ENCODE results near the gene CRACDL. TPM values are rescaled to one million over a fixed set of nuclear protein-coding genes. Genes with fewer than 3 reads are reported as not detected.

Gene CRACDL
- polyA plus RNA-seq, 1 of the 3 experiments (the other 2 are of a cell fraction) = not detected

DNA sequence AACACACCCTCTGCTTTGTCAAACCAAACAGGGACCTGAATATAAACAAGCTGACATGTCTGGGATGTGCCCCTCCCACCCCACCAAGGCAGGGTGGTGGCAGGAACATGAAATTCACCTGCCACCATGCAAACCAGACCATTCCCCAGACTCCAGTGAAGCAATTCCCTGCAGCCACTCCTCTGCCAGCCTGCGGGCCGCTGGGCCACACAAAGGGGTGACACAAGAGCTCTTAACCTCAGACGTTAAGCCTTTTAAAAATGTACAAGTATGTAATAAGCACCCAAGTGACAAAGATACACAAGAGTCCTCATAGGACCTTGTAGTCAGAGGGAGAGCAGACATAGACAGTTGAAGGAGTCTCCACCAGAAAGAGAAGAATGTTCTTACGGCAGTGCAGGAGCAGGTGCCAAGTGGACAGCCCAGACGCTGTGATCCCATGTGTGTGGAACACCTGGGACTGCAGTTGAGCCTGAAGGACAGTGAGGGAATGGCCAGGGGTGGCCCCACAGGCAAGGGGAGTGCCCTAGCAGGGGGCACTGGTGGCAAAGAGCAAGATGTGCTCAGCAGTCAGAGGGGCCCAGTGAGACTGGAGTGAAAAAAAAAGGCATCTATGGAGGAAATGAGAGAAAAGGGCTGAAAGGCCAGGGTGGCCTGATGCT, 36.9 kb downstream of the CRACDL start:
- WGBS (ENCODE audit: low lambda C conversion rate) = 76% methylated on average over 3 of the region's 5 CpGs

DNA sequence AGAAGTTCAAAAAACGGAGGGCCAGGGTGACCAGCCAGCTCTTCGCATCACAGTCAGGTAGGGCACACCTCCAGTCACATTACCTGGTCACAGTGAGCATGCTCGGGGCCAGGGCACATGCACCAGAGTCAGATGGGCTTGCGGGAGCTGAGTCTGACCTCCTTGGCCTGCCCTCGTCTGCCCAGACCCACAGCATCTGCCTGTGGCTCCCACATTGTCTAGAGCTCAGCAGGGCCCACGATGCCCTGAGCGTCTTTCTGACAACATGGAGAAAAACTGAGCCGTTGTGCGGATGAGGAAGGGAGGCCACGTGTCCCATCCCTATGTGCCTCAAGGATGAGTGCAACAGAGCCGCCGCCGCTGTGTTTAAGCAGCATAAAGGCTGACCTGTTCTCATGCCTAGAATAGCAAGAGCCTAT, 37.6 kb downstream of the CRACDL start:
- Histone ChIP-seq H3K27me3 (ENCODE audit: insufficient read depth) (no peaks in the 10 kb centered on the region; the same call in 1 of the 2 replicates), H3K9ac (no peak overlapping the region), H3K9me2 (no peaks in the 10 kb centered on the region), H3K79me2 (ENCODE audit: insufficient read depth) (no peaks in the 10 kb centered on the region), H2AFZ (ENCODE audit: low read depth) (no peak overlapping the region), H3K4me3 (ENCODE audit: low read depth in 2 of 2, low read length in 1 of 2) (no peak overlapping the region), H4K20me1 (ENCODE audit: insufficient read depth) (no peaks in the 10 kb centered on the region), H3K9me3 (no peaks in the 10 kb centered on the region), H3K36me3 (replicated peaks in 1 of 2; ENCODE audit: control insufficient read depth in 1 of 2, insufficient read depth in 2 of 2, low read length in 1 of 2) (no peaks in the 10 kb centered on the region), H3K4me2 (no peak overlapping the region), H3K4me1 (ENCODE audit: control insufficient read depth in 1 of 2, insufficient read depth in 2 of 2, low read depth in 1 of 2, low read length in 1 of 2) (no peaks in the 10 kb centered on the region), H3F3A (replicated peaks; ENCODE audit: insufficient read depth) (no peaks in the 10 kb centered on the region), H3K27ac (ENCODE audit: low read depth in 2 of 2, low read length in 1 of 2) (no peak overlapping the region)
- ChIA-PET POLR2A (no interaction called here), CTCF (interaction anchor here (1.6 kb wide), 1 partner anchor 12 kb away, joined by 3 read pairs; no protein-coding TSS in a partner anchor)
- TF ChIP-seq MEF2A (IDR thresholded peaks at IDR 0.05; ENCODE audit: borderline replicate concordance, low read depth) = no peak
- no peak for TF ChIP-seq TAF1 (IDR thresholded peaks at IDR 0.05; ENCODE audit: borderline replicate concordance, low read depth, low read length)
- no peak for TF ChIP-seq FOXM1 (IDR thresholded peaks at IDR 0.05; ENCODE audit: low read depth)
- TF ChIP-seq EP300 (IDR thresholded peaks at IDR 0.05; ENCODE audit: borderline replicate concordance in 1 of 2, low read depth in 1 of 2, low read length in 1 of 2) = no peak
- TF ChIP-seq, protein P1, sequence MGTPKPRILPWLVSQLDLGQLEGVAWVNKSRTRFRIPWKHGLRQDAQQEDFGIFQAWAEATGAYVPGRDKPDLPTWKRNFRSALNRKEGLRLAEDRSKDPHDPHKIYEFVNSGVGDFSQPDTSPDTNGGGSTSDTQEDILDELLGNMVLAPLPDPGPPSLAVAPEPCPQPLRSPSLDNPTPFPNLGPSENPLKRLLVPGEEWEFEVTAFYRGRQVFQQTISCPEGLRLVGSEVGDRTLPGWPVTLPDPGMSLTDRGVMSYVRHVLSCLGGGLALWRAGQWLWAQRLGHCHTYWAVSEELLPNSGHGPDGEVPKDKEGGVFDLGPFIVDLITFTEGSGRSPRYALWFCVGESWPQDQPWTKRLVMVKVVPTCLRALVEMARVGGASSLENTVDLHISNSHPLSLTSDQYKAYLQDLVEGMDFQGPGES (IDR thresholded peaks at IDR 0.05; ENCODE audit: low read depth, low read length) = no peak
- TF ChIP-seq, protein P2, sequence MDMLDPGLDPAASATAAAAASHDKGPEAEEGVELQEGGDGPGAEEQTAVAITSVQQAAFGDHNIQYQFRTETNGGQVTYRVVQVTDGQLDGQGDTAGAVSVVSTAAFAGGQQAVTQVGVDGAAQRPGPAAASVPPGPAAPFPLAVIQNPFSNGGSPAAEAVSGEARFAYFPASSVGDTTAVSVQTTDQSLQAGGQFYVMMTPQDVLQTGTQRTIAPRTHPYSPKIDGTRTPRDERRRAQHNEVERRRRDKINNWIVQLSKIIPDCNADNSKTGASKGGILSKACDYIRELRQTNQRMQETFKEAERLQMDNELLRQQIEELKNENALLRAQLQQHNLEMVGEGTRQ (IDR thresholded peaks at IDR 0.05; ENCODE audit: borderline replicate concordance, low read depth, low read length) = no peak
- TF ChIP-seq EZH2phosphoT487 (IDR thresholded peaks at IDR 0.05; ENCODE audit: borderline replicate concordance, low read depth) = no peak
- DNase-seq = no peak
- WGBS (ENCODE audit: low lambda C conversion rate) = 80% methylated on average over 11 of the region's 13 CpGs

More for the DNA sequence above, 36.9 kb downstream of the CRACDL start:
- H3F3A ChIP-seq (replicated peaks; ENCODE audit: insufficient read depth) = no peaks in the 10 kb centered on the region
- TF ChIP-seq MEF2A (IDR thresholded peaks at IDR 0.05; ENCODE audit: borderline replicate concordance, low read depth) = no peak
- no peak for TF ChIP-seq RCOR1 (IDR thresholded peaks at IDR 0.05; ENCODE audit: low read length)
- TF ChIP-seq GABPA (IDR thresholded peaks at IDR 0.05; ENCODE audit: low read depth) = no peak
- no peak for TF ChIP-seq RFX5 (IDR thresholded peaks at IDR 0.05; ENCODE audit: low read length)
- TF ChIP-seq CHD2 (IDR thresholded peaks at IDR 0.05; ENCODE audit: low read length, partially characterized antibody) = no peak
- TF ChIP-seq POLR2AphosphoS5 (IDR thresholded peaks at IDR 0.05; ENCODE audit: low read depth, low read length) = no peak
- TF ChIP-seq FOXJ3 (CRISPR knock-in tag; IDR thresholded peaks at IDR 0.05) = no peak
- no peak for TF ChIP-seq RXRA (IDR thresholded peaks at IDR 0.05; ENCODE audit: borderline replicate concordance, low read depth)
- TF ChIP-seq EP300 (IDR thresholded peaks at IDR 0.05; ENCODE audit: borderline replicate concordance in 1 of 2, low read depth in 1 of 2, low read length in 1 of 2) = no peak
- TF ChIP-seq ELF1 (IDR thresholded peaks at IDR 0.05) = no peak
- TF ChIP-seq FOXM1 (IDR thresholded peaks at IDR 0.05; ENCODE audit: low read depth) = no peak
- TF ChIP-seq, protein P2 (IDR thresholded peaks at IDR 0.05; ENCODE audit: borderline replicate concordance, low read depth, low read length) = no peak
- TF ChIP-seq, protein P3, sequence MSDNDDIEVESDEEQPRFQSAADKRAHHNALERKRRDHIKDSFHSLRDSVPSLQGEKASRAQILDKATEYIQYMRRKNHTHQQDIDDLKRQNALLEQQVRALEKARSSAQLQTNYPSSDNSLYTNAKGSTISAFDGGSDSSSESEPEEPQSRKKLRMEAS (IDR thresholded peaks at IDR 0.05; ENCODE audit: low read depth) = no peak
- no peak for TF ChIP-seq GATA2 (CRISPR knock-in tag; IDR thresholded peaks at IDR 0.05)
- TF ChIP-seq, protein P4, sequence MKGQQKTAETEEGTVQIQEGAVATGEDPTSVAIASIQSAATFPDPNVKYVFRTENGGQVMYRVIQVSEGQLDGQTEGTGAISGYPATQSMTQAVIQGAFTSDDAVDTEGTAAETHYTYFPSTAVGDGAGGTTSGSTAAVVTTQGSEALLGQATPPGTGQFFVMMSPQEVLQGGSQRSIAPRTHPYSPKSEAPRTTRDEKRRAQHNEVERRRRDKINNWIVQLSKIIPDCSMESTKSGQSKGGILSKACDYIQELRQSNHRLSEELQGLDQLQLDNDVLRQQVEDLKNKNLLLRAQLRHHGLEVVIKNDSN (IDR thresholded peaks at IDR 0.05; ENCODE audit: borderline replicate concordance, low read depth) = no peak
- TF ChIP-seq SMC3 (IDR thresholded peaks at IDR 0.05; ENCODE audit: low read depth, low read length) = no peak
- TF ChIP-seq JUND (IDR thresholded peaks at IDR 0.05) = no peak
- no peak for TF ChIP-seq RAD21 (IDR thresholded peaks at IDR 0.05; ENCODE audit: low read length)
- H3K4me3 ChIP-seq (ENCODE audit: low read depth in 2 of 2, low read length in 1 of 2) = no peak overlapping the region
- no peak overlapping the region for H3K4me2 ChIP-seq
- no peaks in the 10 kb centered on the region for H3K9me2 ChIP-seq
- H3K79me2 ChIP-seq (ENCODE audit: insufficient read depth) = no peaks in the 10 kb centered on the region
- H3K9me3 ChIP-seq = no peaks in the 10 kb centered on the region
- ChIA-PET CTCF (interaction anchor here (1.6 kb wide), 1 partner anchor 11 kb away, joined by 3 read pairs; no protein-coding TSS in a partner anchor), POLR2A (no interaction called here)
- H3K36me3 ChIP-seq (replicated peaks in 1 of 2; ENCODE audit: control insufficient read depth in 1 of 2, insufficient read depth in 2 of 2, low read length in 1 of 2) = no peaks in the 10 kb centered on the region
- H4K20me1 ChIP-seq (ENCODE audit: insufficient read depth) = no peaks in the 10 kb centered on the region
- H3K27me3 ChIP-seq (ENCODE audit: insufficient read depth) = no peaks in the 10 kb centered on the region; the same call in 1 of the 2 replicates
- no peak overlapping the region for H3K27ac ChIP-seq (ENCODE audit: low read depth in 2 of 2, low read length in 1 of 2)
- H2AFZ ChIP-seq (ENCODE audit: low read depth) = no peak overlapping the region
- H3K9ac ChIP-seq = no peak overlapping the region
- H3K4me1 ChIP-seq (ENCODE audit: control insufficient read depth in 1 of 2, insufficient read depth in 2 of 2, low read depth in 1 of 2, low read length in 1 of 2) = no peaks in the 10 kb centered on the region
- no peak for DNase-seq

Data from SK-N-SH (cell line).